NOMO-1 treated with dmso at 0.1 percent for 144 hours (cell line): Measurements from ENCODE around the gene IL17F.

ENCODE experiments used
- DNase-seq: peaks from one replicate; lab custom pipeline; 2025; ENCODE audit not compliant: unreplicated experiment; lab: John Stamatoyannopoulos, UW

Gene IL17F

GRCh38 chr6:52195886-52196285 is 48.4 kb downstream of the IL17F start:
- DNase-seq, result no peak

DNA sequence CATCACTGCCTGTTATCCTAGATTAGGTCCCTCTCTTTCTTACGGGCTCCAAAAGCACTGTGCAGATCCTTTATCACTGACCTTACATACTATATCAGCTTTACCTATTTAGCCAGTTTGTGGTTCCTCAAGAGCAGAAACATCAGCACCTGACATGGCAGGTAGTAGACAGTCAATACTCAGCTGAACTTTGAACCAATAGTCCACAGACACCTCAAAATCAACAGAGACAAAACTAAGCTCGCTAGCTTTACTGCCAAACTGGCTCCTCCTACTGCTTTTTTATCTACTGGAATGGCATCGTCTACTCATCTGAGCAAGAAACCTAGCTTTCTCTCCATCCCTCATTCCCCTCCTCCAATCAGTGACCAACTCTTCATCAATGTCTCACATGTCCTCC is 52.5 kb downstream of the IL17F start:
- DNase-seq, result no peak

DNA sequence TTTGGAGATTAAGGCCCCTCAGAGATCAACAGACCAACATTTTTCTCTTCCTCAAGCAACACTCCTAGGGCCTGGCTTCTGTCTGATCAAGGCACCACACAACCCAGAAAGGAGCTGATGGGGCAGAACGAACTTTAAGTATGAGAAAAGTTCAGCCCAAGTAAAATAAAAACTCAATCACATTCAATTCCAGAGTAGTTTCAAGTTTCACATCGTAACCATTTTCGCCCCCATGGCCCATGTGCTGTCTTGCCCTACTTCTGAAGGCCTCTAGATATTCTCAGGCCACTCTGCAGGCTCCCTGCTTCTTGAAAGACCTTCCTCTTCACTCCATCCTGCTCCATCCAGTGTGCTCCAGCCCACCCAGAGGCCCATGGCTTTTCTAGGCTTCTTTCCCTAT is 53.9 kb downstream of the IL17F start:
- no peak for DNase-seq

GRCh38 chr6:52189974-52190373 is 54.3 kb downstream of the IL17F start:
- no peak for DNase-seq

DNA sequence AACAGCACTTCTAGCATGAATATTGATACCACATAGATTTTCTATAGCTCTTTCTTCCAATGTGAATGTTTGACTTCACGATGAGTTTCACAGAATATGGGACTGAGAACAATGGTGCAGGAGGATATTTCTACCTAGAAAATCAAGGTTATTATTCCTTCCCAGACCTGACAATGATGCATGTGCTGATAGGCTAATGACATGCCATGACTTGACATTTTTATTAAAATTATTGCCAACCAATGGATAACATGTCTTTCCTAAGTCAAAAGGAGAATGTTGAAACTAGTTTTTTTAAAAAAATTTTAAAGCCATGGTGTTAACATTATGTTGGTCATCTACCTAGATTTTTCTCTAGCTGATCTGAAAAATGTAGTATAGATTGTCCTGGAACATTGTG is 57.2 kb downstream of the IL17F start:
- no peak for DNase-seq
